ENCODE results near the gene PSME4. TPM values are rescaled to one million over a fixed set of nuclear protein-coding genes. Genes with fewer than 3 reads are reported as not detected.

PSME4 gene
- total and polyA plus RNA-seq, 10 of the 15 experiments (the other 5 are each of a cell fraction or from before 2014, with no cell fraction given), result 11.1 to 56.2 (median 32.1) TPM

- TF ChIP-seq BCL3 (IDR thresholded peaks at IDR 0.05; ENCODE audit: borderline replicate concordance, insufficient read depth, low read depth, low read length, poor library complexity, severe bottlenecking), result no peak
- no peak for TF ChIP-seq REST (IDR thresholded peaks at IDR 0.05; ENCODE audit: low read depth, low read length)
- TF ChIP-seq SREBF1 (IDR thresholded peaks at IDR 0.05; ENCODE audit: low read length), result no peak
- TF ChIP-seq CHD2 (IDR thresholded peaks at IDR 0.05; ENCODE audit: borderline replicate concordance, low read depth, low read length), result no peak
- TF ChIP-seq SMAD5 (IDR thresholded peaks at IDR 0.05; ENCODE audit: low read depth), result no peak
These were observed 88.8 kb downstream of the PSME4 start (continued) for GRCh38 chr2:53881986-53882385.

- 83% methylated on average over 2 of the region's 2 CpGs for WGBS (ENCODE audit: insufficient coverage, insufficient replicate concordance, low lambda C conversion rate, missing lambda C conversion rate)
- SMC1A ChIA-PET (ENCODE audit: uncharacterized antibody, unreplicated experiment), result no interaction called here
- Histone ChIP-seq H3K4me2 (ENCODE audit: control insufficient read depth, insufficient read depth) (no peak overlapping the region), H3K27ac (ENCODE audit: control insufficient read depth, insufficient read depth) (no peak overlapping the region), H3K9ac (ENCODE audit: control insufficient read depth, insufficient read depth, low read length) (no peak overlapping the region), H4K20me1 (ENCODE audit: control insufficient read depth, insufficient read depth) (no peaks in the 10 kb centered on the region), H3K36me3 (ENCODE audit: control insufficient read depth in 2 of 2, insufficient read depth in 2 of 2, low read length in 1 of 2) (peaks cover 0 to 17% of the 10 kb centered on the region in 2 experiments; a peak in 2 of 4 replicates), H3K9me3 (replicated peaks; ENCODE audit: control insufficient read depth, insufficient read depth, low read length) (no peaks in the 10 kb centered on the region), H3K27me3 (replicated peaks in 1 of 2; ENCODE audit: control insufficient read depth in 2 of 2, insufficient read depth in 2 of 2, low read length in 1 of 2) (no peaks in the 10 kb centered on the region), H3K79me2 (ENCODE audit: control insufficient read depth, insufficient read depth, low read length) (no peaks in the 10 kb centered on the region), H3K4me1 (ENCODE audit: control insufficient read depth, insufficient read depth, low read length) (no peaks in the 10 kb centered on the region), H2AFZ (ENCODE audit: control insufficient read depth, low read depth, low read length) (no peak overlapping the region), H3K4me3 (no peak overlapping the region)
- CTCF ChIA-PET, result no interaction called here
- ATAC-seq (no peak), DNase-seq (ENCODE audit: low read depth, low spot score) (no peak), FAIRE-seq (no peak)
- POLR2A ChIA-PET, result interaction anchor here (0.6 kb wide), 1 partner anchor 636 kb away, joined by 3 read pairs; no protein-coding TSS in a partner anchor
- intact Hi-C loops (cut with micrococcal nuclease; ENCODE audit: unreplicated experiment), result loop anchor here (5.0 kb wide), 1 partner anchor 521 kb away; no protein-coding TSS in a partner anchor
- in situ Hi-C loops (cut with MboI), result no loop called here
- no TSS peak for BruUV-seq (replicated peaks)
- RAD21 ChIA-PET (ENCODE audit: unreplicated experiment), result no interaction called here
- TF ChIP-seq CREM (IDR thresholded peaks at IDR 0.05; ENCODE audit: low read depth) (no peak), KLF5 (IDR thresholded peaks at IDR 0.05; ENCODE audit: partially characterized antibody) (no peak), JUNB (IDR thresholded peaks at IDR 0.05) (no peak), MEF2B (IDR thresholded peaks at IDR 0.05; ENCODE audit: partially characterized antibody, poor library complexity, severe bottlenecking) (no peak), CBFB (IDR thresholded peaks at IDR 0.05; ENCODE audit: low read depth) (no peak), ZNF384 (IDR thresholded peaks at IDR 0.05; ENCODE audit: borderline replicate concordance, low read depth, low read length) (no peak), SUPT20H (IDR thresholded peaks at IDR 0.05; ENCODE audit: borderline replicate concordance, control insufficient read depth, low read depth, low read length) (no peak), SUZ12 (IDR thresholded peaks at IDR 0.05; ENCODE audit: unreplicated experiment) (no peak), PML (IDR thresholded peaks at IDR 0.05; ENCODE audit: low read length) (no peak), MTA3 (IDR thresholded peaks at IDR 0.05; ENCODE audit: borderline replicate concordance, low read length) (no peak)
- TF ChIP-seq, protein P1, sequence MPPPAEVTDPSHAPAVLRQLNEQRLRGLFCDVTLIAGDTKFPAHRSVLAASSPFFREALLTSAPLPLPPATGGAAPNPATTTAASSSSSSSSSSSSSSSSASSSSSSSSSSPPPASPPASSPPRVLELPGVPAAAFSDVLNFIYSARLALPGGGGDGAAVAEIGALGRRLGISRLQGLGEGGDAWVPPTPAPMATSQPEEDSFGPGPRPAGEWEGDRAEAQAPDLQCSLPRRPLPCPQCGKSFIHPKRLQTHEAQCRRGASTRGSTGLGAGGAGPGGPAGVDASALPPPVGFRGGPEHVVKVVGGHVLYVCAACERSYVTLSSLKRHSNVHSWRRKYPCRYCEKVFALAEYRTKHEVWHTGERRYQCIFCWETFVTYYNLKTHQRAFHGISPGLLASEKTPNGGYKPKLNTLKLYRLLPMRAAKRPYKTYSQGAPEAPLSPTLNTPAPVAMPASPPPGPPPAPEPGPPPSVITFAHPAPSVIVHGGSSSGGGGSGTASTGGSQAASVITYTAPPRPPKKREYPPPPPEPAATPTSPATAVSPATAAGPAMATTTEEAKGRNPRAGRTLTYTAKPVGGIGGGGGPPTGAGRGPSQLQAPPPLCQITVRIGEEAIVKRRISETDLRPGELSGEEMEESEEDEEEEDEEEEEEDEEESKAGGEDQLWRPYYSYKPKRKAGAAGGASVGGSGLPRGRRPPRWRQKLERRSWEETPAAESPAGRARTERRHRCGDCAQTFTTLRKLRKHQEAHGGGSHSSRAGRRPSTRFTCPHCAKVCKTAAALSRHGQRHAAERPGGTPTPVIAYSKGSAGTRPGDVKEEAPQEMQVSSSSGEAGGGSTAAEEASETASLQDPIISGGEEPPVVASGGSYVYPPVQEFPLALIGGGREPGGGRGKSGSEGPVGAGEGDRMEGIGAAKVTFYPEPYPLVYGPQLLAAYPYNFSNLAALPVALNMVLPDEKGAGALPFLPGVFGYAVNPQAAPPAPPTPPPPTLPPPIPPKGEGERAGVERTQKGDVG (CRISPR knock-in tag; IDR thresholded peaks at IDR 0.05), result no peak
These were observed 89.4 kb downstream of the PSME4 start for GRCh38 chr2:53881360-53881759.

Data from GM12878 (cell line).